Neural progenitor cell (in vitro differentiated cells): ENCODE measurements around the gene CAPN10. TPM values are rescaled to one million over a fixed set of nuclear protein-coding genes. Genes with fewer than 3 reads are reported as not detected.

Source experiments
- DNase-seq: peaks from one replicate; pipeline ENCODE4 v3.0.0-alpha.2; 2016; ENCODE audit warnings: low spot score
- H2AFZ ChIP-seq: fragments of 200-600 bp; sonication (generic); replicated peaks from 2 replicates; pipeline ENCODE4 v1.6.1; 2016; ENCODE audit warnings: antibody characterized with exemption
- H3F3A ChIP-seq: fragments of 200-600 bp; sonication (generic); 2 replicates; pipeline ENCODE4 v1.6.1; 2016; ENCODE audit warnings: antibody characterized with exemption, low read depth
- H3K27ac ChIP-seq: fragments of 200-600 bp; sonication (generic); 2 replicates; pipeline ENCODE4 v1.5.1; 2016; ENCODE audit warnings: mild to moderate bottlenecking
- H3K27me3 ChIP-seq: fragments of 200-600 bp; sonication (generic); 2 replicates; pipeline ENCODE4 v1.6.1; 2016; ENCODE audit warnings: mild to moderate bottlenecking, moderate library complexity
- H3K36me3 ChIP-seq: fragments of 200-600 bp; sonication (generic); 2 replicates; pipeline ENCODE4 v1.5.1; 2016
- H3K4me1 ChIP-seq: fragments of 200-600 bp; sonication (generic); 2 replicates; pipeline ENCODE4 v1.6.1; 2016; ENCODE audit warnings: mixed run types
- H3K4me2 ChIP-seq: fragments of 200-600 bp; sonication (generic); 2 replicates; pipeline ENCODE4 v1.6.1; 2016
- H3K4me3 ChIP-seq: fragments of 200-600 bp; sonication (generic); 2 replicates; pipeline ENCODE4 v1.5.1; 2016
- H3K79me2 ChIP-seq: fragments of 200-600 bp; sonication (generic); 2 replicates; pipeline ENCODE4 v1.6.1; 2016; ENCODE audit warnings: low read depth
- H3K9ac ChIP-seq: fragments of 200-600 bp; sonication (generic); 2 replicates; pipeline ENCODE4 v1.6.1; 2016
- H3K9me3 ChIP-seq: fragments of 200-600 bp; sonication (generic); 2 replicates; pipeline ENCODE4 v1.5.1; 2016; ENCODE audit warnings: low read depth
- H4K20me1 ChIP-seq: fragments of 200-600 bp; sonication (generic); 2 replicates; pipeline ENCODE4 v1.6.1; 2016; ENCODE audit warnings: low read depth
- H3K27ac Mint-ChIP-seq: 3 replicates; pipeline ENCODE4 v1.8.0; 2021; ENCODE audit warnings: mixed read lengths
- H3K27me3 Mint-ChIP-seq: 2 replicates; pipeline ENCODE4 v1.8.0; 2022; ENCODE audit warnings: low read depth, mild to moderate bottlenecking, inconsistent platforms, moderate library complexity, mixed read lengths; ENCODE audit not compliant: insufficient read depth
- H3K36me3 Mint-ChIP-seq: 3 replicates; pipeline ENCODE4 v1.8.0; 2021; ENCODE audit warnings: mixed read lengths
- H3K4me1 Mint-ChIP-seq: 3 replicates; pipeline ENCODE4 v1.8.0; 2021; ENCODE audit warnings: mixed read lengths
- H3K4me3 Mint-ChIP-seq: 3 replicates; pipeline ENCODE4 v1.8.0; 2021; ENCODE audit warnings: mild to moderate bottlenecking, moderate library complexity, mixed read lengths
- H3K9me3 Mint-ChIP-seq: 3 replicates; pipeline ENCODE4 v1.8.0; 2020; ENCODE audit warnings: mixed read lengths
- EZH2 ChIP-seq: fragments of 200-600 bp; sonication (generic); IDR thresholded peaks from 2 replicates; pipeline ENCODE4 v1.6.1; 2017; ENCODE audit warnings: antibody characterized with exemption, mild to moderate bottlenecking, moderate library complexity
- EZH2phosphoT487 ChIP-seq: fragments of 200-600 bp; sonication (generic); IDR thresholded peaks from 2 replicates; pipeline ENCODE4 v1.6.1; 2017; ENCODE audit warnings: antibody characterized with exemption
- total RNA-seq: library from RNA; depleted of rRNA; stranded (reverse); fragments of >200 nt; gene quantifications from 2 replicates; pipeline ENCODE4 v1.2.3, GENCODE V29; 2015; ENCODE audit warnings: low replicate concordance
- TF ChIP-seq, protein P1 (sequence below): fragments of 200-600 bp; sonication (generic); IDR thresholded peaks from 2 replicates; pipeline ENCODE4 v1.5.1; 2017; ENCODE audit warnings: antibody characterized with exemption, mild to moderate bottlenecking

The CAPN10 gene
- total RNA-seq, 1 donor from 2014 or later = 16.1 TPM

DNA sequence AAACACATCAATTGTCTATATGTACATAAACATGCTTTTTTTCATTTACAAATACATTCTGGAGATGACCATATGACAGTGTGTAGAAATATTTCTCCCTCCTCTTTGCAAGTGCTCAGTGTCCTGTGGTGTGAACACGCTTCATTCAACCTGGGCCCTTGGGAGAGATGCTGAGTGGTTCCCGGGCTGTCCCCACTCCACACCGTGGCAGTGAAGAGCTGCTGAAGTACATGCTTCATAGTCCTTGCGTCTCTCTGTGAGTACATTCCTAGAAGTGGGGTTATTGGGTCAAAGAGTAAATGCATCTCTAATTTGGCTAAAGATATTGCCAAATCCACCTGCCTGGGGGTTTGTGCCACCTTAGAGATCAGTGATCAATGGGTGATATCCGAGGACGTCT is 32.2 kb downstream of the CAPN10 start:
- Histone ChIP-seq H3K9me3 (no peaks in the 10 kb centered on the region), H3K27me3 (no peaks in the 10 kb centered on the region), H3K79me2 (no peaks in the 10 kb centered on the region), H3K27ac (no peak overlapping the region), H3K36me3 (no peaks in the 10 kb centered on the region), H3K9ac (no peak overlapping the region), H2AFZ (no peak overlapping the region), H3K4me3 (no peak overlapping the region), H3K4me1 (no peaks in the 10 kb centered on the region), H3F3A (no peaks in the 10 kb centered on the region), H3K4me2 (no peak overlapping the region), H4K20me1 (no peaks in the 10 kb centered on the region)
- Mint-ChIP-seq H3K4me1 (peaks cover 5% of the 10 kb centered on the region), H3K9me3 (peaks cover 5% of the 10 kb centered on the region), H3K4me3 (no peak overlapping the region), H3K27ac (no peak overlapping the region), H3K36me3 (peaks cover 11% of the 10 kb centered on the region), H3K27me3 (peaks cover 6% of the 10 kb centered on the region)
- DNase-seq = no peak
- TF ChIP-seq EZH2 (no peak), EZH2phosphoT487 (no peak)
- TF ChIP-seq, protein P1, sequence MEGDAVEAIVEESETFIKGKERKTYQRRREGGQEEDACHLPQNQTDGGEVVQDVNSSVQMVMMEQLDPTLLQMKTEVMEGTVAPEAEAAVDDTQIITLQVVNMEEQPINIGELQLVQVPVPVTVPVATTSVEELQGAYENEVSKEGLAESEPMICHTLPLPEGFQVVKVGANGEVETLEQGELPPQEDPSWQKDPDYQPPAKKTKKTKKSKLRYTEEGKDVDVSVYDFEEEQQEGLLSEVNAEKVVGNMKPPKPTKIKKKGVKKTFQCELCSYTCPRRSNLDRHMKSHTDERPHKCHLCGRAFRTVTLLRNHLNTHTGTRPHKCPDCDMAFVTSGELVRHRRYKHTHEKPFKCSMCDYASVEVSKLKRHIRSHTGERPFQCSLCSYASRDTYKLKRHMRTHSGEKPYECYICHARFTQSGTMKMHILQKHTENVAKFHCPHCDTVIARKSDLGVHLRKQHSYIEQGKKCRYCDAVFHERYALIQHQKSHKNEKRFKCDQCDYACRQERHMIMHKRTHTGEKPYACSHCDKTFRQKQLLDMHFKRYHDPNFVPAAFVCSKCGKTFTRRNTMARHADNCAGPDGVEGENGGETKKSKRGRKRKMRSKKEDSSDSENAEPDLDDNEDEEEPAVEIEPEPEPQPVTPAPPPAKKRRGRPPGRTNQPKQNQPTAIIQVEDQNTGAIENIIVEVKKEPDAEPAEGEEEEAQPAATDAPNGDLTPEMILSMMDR = no peak

DNA sequence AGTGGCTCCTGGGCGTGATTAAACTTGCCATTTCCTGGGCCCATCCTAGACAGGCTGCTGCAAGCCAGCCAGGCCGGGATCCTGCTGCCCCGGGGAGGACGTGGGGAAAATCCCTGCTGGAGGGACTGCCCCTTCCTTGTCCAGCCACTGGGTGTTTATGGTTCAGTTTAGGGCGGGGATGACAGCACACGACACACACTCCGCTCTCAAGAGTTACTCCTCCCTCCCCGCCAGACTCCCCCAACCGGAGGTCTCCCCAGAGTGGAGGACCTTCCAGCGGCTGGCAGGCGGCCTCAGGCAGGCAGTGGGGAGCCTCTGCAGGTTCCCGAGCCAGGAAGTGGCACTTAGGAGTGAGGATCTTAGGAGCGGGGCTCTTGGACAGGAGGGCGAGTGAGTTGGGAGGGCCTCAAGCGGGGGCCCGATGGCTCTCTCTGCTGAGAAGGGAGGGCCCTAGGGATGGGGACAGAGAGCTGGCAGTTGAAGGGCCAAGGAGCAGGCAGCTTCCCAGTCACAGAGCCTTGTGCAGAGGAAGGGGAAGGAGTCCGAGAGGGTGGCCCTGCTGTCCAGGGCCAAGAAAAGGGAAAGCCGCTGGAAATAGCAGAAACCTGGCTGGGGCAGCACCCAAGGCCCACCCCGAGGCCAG is 33.1 kb downstream of the CAPN10 start:
- TF ChIP-seq, protein P1 = no peak
- TF ChIP-seq EZH2phosphoT487 (no peak), EZH2 (no peak)
- Histone ChIP-seq H3K27me3 (no peaks in the 10 kb centered on the region), H2AFZ (no peak overlapping the region), H3F3A (no peaks in the 10 kb centered on the region), H3K9me3 (no peaks in the 10 kb centered on the region), H3K4me1 (no peaks in the 10 kb centered on the region), H3K36me3 (no peaks in the 10 kb centered on the region), H3K9ac (no peak overlapping the region), H3K79me2 (no peaks in the 10 kb centered on the region), H3K4me2 (no peak overlapping the region), H4K20me1 (no peaks in the 10 kb centered on the region), H3K4me3 (no peak overlapping the region), H3K27ac (no peak overlapping the region)
- Mint-ChIP-seq H3K27ac (no peak overlapping the region), H3K9me3 (peaks cover 5% of the 10 kb centered on the region), H3K4me1 (peaks cover 5% of the 10 kb centered on the region), H3K36me3 (peaks cover 11% of the 10 kb centered on the region), H3K4me3 (no peak overlapping the region), H3K27me3 (peaks cover 6% of the 10 kb centered on the region)
- DNase-seq = no peak

GRCh38 chr2:240620149-240620731 is 33.7 kb downstream of the CAPN10 start:
- H3K4me1 Mint-ChIP-seq = peaks cover 5% of the 10 kb centered on the region
- Histone ChIP-seq H3K36me3 (no peaks in the 10 kb centered on the region), H3K27me3 (no peaks in the 10 kb centered on the region), H3K4me3 (no peak overlapping the region), H3K27ac (no peak overlapping the region), H4K20me1 (no peaks in the 10 kb centered on the region), H2AFZ (no peak overlapping the region), H3K9ac (no peak overlapping the region), H3F3A (no peaks in the 10 kb centered on the region), H3K79me2 (no peaks in the 10 kb centered on the region), H3K4me2 (no peak overlapping the region), H3K4me1 (no peaks in the 10 kb centered on the region), H3K9me3 (no peaks in the 10 kb centered on the region)
- H3K4me3 Mint-ChIP-seq = no peak overlapping the region
- peaks cover 11% of the 10 kb centered on the region for H3K36me3 Mint-ChIP-seq
- DNase-seq = no peak
- peaks cover 3% of the 10 kb centered on the region for H3K27me3 Mint-ChIP-seq
- H3K27ac Mint-ChIP-seq = no peak overlapping the region
- TF ChIP-seq, protein P1 = no peak
- no peak for TF ChIP-seq EZH2phosphoT487
- no peak for TF ChIP-seq EZH2
- H3K9me3 Mint-ChIP-seq = peaks cover 5% of the 10 kb centered on the region
